ENCODE data around the gene ANKRD55. TPM values are rescaled to one million over a fixed set of nuclear protein-coding genes. Genes with fewer than 3 reads are reported as not detected.

The ANKRD55 gene
- total RNA-seq, 1 experiment from 2014 or later = not detected

DNA sequence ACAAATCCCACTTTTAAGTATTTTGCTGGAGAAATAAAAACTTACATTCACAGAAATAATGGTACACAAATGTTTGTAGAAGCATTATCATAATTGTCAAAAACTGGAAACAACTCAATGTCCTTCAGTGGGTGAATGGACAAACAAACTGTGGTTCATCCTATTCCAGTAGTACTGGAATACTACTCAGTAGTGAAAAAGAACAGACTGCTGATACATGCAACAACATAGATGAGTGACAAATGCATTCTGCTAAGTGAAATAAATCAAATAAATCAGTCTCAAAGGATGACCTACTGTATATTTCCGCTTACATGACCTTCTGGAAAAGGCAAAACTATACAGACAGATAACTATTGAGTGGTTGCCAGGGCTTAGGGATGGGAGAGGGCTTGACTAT lies 114.1 kb downstream of the ANKRD55 start (continued):
- TF ChIP-seq, protein P1, sequence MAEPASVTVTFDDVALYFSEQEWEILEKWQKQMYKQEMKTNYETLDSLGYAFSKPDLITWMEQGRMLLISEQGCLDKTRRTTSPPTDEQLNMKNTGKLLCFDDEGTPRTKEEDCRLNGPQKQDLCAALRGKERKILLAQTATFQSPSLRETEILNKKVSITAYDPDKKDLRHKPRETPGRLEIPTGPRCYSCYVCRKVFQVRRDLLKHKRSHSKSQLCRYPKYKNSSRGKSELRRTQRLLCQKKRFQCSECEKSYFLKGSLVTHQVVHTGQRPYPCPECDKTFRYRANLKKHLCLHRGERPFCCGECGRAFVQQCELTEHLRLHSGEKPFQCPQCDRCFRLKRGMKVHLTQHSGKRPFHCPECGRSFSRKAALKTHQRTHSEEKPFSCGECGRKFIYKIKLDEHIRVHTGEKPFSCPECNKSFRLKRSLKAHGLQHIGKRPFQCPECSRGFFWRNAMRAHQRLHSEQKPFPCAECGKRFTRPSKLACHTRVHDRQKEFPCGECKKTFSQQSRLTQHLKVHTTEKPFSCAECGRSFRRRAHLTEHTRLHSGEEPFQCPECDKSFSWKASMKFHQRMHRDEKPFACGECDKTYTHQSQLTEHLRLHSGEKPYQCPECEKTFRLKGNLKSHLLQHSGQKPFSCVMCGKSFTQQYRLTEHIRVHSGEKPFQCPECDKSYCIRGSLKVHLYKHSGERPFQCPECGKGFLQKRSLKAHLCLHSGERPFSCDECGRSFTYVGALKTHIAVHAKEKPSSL (CRISPR knock-in tag; conservative IDR thresholded peaks at IDR 0.05) = no peak
- TF ChIP-seq SMAD3 (CRISPR knock-in tag; IDR thresholded peaks at IDR 0.05; ENCODE audit: borderline replicate concordance) = no peak
- no peak for TF ChIP-seq ZBTB21 (CRISPR knock-in tag; IDR thresholded peaks at IDR 0.05; ENCODE audit: borderline replicate concordance)
- TF ChIP-seq, protein P2, sequence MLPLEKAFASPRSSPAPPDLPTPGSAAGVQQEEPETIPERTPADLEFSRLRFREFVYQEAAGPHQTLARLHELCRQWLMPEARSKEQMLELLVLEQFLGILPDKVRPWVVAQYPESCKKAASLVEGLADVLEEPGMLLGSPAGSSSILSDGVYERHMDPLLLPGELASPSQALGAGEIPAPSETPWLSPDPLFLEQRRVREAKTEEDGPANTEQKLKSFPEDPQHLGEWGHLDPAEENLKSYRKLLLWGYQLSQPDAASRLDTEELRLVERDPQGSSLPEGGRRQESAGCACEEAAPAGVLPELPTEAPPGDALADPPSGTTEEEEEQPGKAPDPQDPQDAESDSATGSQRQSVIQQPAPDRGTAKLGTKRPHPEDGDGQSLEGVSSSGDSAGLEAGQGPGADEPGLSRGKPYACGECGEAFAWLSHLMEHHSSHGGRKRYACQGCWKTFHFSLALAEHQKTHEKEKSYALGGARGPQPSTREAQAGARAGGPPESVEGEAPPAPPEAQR (CRISPR knock-in tag; IDR thresholded peaks at IDR 0.05) = no peak
- TF ChIP-seq SOX15 (CRISPR knock-in tag; IDR thresholded peaks at IDR 0.05) = no peak
- no peak for TF ChIP-seq NR1H2 (CRISPR knock-in tag; IDR thresholded peaks at IDR 0.05)
- TF ChIP-seq, protein P3, sequence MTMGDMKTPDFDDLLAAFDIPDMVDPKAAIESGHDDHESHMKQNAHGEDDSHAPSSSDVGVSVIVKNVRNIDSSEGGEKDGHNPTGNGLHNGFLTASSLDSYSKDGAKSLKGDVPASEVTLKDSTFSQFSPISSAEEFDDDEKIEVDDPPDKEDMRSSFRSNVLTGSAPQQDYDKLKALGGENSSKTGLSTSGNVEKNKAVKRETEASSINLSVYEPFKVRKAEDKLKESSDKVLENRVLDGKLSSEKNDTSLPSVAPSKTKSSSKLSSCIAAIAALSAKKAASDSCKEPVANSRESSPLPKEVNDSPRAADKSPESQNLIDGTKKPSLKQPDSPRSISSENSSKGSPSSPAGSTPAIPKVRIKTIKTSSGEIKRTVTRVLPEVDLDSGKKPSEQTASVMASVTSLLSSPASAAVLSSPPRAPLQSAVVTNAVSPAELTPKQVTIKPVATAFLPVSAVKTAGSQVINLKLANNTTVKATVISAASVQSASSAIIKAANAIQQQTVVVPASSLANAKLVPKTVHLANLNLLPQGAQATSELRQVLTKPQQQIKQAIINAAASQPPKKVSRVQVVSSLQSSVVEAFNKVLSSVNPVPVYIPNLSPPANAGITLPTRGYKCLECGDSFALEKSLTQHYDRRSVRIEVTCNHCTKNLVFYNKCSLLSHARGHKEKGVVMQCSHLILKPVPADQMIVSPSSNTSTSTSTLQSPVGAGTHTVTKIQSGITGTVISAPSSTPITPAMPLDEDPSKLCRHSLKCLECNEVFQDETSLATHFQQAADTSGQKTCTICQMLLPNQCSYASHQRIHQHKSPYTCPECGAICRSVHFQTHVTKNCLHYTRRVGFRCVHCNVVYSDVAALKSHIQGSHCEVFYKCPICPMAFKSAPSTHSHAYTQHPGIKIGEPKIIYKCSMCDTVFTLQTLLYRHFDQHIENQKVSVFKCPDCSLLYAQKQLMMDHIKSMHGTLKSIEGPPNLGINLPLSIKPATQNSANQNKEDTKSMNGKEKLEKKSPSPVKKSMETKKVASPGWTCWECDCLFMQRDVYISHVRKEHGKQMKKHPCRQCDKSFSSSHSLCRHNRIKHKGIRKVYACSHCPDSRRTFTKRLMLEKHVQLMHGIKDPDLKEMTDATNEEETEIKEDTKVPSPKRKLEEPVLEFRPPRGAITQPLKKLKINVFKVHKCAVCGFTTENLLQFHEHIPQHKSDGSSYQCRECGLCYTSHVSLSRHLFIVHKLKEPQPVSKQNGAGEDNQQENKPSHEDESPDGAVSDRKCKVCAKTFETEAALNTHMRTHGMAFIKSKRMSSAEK (CRISPR knock-in tag; IDR thresholded peaks at IDR 0.05; ENCODE audit: borderline replicate concordance) = no peak

DNA sequence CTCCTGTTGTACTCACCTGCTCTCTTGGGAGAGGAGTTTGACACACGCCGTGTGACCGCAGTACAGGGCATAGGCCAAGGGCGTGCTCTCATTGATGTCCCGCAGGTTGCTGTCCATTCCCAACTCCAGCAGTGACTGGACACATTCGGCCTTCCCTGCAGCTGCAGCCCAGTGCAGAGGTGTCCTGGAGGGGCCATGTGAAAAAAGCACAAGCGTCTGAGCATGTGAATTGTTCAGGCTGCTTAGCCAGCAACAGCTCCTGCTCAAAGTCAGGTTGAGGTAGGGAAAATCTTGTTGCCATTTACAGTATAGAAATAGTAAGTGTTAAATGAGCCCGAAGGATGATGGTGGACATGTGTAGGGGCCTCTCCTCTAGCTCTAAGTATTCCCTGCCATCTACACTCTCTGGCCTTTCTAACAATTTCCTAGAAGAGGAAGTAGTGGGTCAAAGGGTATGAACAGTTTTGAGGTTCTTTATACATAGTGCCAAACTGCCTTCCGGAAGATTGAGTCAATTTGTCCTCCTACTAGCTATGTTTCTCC lies 116.5 kb downstream of the ANKRD55 start:
- no peaks in the 10 kb centered on the region for H3K36me3 Mint-ChIP-seq
- no peak for ATAC-seq

DNA sequence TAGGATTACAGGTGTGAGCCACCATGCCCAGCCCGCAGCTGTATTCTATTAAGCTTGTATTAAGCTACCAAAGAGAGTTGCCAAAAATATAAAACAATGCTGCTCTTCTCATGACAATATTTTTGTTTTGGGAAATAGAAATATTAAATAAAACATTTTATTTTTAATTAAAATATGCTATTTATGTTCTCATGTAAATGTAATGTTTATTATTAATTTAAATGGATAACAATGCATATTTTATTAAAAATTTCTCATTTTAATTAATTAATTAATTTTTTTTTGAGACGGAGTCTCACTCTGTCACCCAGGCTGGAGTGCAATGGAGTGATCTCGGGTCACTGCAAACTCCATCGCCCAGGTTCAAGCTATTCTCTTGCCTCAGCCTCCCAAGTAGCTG lies 117.5 kb downstream of the ANKRD55 start:
- H3K36me3 Mint-ChIP-seq = no peaks in the 10 kb centered on the region
- H3K27me3 Mint-ChIP-seq (ENCODE audit: low read depth) = no peaks in the 10 kb centered on the region
- ChIA-PET POLR2A (no interaction called here), CTCF (no interaction called here)
- H3K9me3 Mint-ChIP-seq = peaks cover 10% of the 10 kb centered on the region
- no peak for ATAC-seq
- H3K4me3 Mint-ChIP-seq = no peak overlapping the region
- no peak for DNase-seq (ENCODE audit: low spot score)
- no peaks in the 10 kb centered on the region for H3K4me1 Mint-ChIP-seq
- TF ChIP-seq HMGA2 (CRISPR knock-in tag; IDR thresholded peaks at IDR 0.05) (peak; percentile 94), ZNF219 (CRISPR knock-in tag; IDR thresholded peaks at IDR 0.05; ENCODE audit: borderline replicate concordance) (no peak), SMAD4 (CRISPR knock-in tag; IDR thresholded peaks at IDR 0.05) (no peak)
- H3K27ac Mint-ChIP-seq = no peak overlapping the region

More for the DNA sequence above, 116.5 kb downstream of the ANKRD55 start:
- Mint-ChIP-seq H3K4me3 (no peak overlapping the region), H3K4me1 (no peaks in the 10 kb centered on the region), H3K27ac (no peak overlapping the region; the same call in 1 of the 2 replicates), H3K9me3 (peaks cover 10% of the 10 kb centered on the region), H3K27me3 (ENCODE audit: low read depth) (no peaks in the 10 kb centered on the region)
- DNase-seq (ENCODE audit: low spot score) = no peak
- POLR2A ChIA-PET = no interaction called here
- CTCF ChIA-PET = no interaction called here
- TF ChIP-seq, protein P4, sequence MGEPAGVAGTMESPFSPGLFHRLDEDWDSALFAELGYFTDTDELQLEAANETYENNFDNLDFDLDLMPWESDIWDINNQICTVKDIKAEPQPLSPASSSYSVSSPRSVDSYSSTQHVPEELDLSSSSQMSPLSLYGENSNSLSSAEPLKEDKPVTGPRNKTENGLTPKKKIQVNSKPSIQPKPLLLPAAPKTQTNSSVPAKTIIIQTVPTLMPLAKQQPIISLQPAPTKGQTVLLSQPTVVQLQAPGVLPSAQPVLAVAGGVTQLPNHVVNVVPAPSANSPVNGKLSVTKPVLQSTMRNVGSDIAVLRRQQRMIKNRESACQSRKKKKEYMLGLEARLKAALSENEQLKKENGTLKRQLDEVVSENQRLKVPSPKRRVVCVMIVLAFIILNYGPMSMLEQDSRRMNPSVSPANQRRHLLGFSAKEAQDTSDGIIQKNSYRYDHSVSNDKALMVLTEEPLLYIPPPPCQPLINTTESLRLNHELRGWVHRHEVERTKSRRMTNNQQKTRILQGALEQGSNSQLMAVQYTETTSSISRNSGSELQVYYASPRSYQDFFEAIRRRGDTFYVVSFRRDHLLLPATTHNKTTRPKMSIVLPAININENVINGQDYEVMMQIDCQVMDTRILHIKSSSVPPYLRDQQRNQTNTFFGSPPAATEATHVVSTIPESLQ (CRISPR knock-in tag; IDR thresholded peaks at IDR 0.05) = no peak
- TF ChIP-seq CREM (CRISPR knock-in tag; IDR thresholded peaks at IDR 0.05) (no peak), GABPB1 (CRISPR knock-in tag; IDR thresholded peaks at IDR 0.05) (peak; percentile 68; the same call in 1 of the 2 replicates), ZNF416 (CRISPR knock-in tag; IDR thresholded peaks at IDR 0.05) (no peak), ETV6 (CRISPR knock-in tag; IDR thresholded peaks at IDR 0.05) (no peak)

Data from WTC11 (cell line).